HG02678 (cell line): Measurements from ENCODE around the gene PDZD2.
"Not testable (repeated sequence)": the region's sequence is repeated elsewhere in the genome, so short reads cannot be mapped to it uniquely, and the experiment has no call there.

Experiments
- ATAC-seq: cut with Tn5 transposase; IDR thresholded peaks from one replicate; pipeline ENCODE4 v1.9.1; 2021; ENCODE audit warnings: mild to moderate bottlenecking, moderate library complexity; ENCODE audit not compliant: unreplicated experiment

PDZD2 gene

DNA sequence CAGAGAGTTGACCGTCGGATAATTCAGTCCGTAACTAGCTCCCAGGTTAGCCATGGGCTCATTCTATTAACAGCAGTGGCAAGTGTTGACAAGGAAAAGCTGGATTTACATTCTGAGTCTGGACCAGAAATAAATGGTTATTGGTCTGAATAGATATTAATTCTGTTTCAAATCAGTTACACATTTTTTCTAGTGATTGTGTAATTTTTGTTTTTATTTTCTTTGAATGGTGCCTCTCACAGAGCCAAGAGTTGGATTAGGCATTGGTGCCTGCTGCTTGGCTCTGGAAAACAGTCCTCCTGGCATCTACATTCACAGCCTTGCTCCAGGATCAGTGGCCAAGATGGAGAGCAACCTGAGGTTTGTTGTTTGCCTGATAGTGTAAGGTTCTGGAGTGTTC lies 420.1 kb downstream of the PDZD2 start:
- no peak for ATAC-seq

- no peak for ATAC-seq
Observed at GRCh38 chr5:32059761-32060530, 421.0 kb downstream of the PDZD2 start.

DNA sequence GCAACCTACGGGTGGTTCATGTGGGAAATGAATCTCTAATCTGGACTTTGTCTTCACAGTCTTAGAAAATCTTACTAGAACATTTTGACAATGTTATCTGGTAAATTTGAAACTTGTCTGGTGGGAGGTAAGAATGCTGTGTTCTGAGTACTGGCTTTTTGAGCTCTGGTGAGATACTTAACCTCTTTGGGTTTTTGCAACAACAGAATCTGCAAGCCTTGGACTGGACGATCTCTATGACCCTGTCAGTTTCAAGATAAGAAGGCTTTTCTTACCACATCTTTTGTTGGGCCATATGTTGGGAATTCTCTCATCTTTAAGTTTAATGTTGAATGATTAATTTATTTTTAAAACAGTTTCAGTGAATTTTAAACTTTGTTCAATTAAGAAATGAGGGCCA lies 422.3 kb downstream of the PDZD2 start:
- no peak for ATAC-seq

DNA sequence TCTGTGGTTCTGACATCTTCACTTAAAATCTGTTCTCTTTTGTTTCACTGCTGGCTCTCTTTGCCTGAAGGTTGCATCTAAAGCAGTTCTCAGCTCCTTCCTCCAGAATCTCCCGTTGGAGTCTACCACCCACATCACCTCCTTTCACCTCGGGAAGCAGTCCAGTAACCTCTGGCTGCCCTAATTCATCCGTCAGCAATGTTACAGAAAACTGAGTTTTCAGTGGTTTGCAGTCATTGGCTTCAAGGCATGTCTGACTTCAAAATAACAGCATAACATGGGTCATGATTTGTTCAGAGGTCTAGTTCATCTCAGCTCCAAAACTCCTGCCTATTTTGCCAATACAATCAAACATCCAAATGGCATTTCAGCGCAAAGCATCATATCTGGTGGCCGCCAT lies 427.5 kb downstream of the PDZD2 start:
- no peak for ATAC-seq

DNA sequence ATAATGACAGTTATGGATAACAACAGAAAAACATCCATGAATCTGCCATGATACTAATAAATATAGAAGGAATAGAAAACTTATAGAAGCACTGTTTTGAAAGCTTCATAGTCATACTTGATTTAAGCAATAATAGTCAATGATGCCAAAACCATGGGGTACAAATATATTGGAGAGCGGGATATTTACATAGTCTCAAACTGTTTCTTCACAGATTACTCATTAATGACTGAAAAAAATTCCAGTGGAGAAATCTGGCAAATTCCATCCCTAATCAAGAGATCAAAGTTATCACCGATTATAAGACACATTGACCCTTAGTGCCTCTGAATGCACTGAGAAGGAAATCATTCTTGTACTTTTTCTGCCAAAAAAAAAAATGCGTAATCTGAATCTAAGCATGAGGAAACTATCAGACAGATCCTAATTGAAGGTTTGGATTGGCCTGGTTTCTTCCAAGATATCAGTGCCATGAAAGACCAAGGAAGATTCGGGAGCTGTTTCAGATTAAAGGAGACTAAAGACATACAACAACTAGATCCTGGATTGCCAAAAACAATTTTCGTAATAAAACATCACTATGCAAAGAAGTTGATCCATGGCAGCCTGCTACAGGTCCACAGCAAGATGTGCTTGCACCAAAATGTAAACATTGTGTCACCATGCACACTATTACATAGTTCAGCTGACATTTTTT lies 429.0 kb downstream of the PDZD2 start:
- no peak for ATAC-seq

DNA sequence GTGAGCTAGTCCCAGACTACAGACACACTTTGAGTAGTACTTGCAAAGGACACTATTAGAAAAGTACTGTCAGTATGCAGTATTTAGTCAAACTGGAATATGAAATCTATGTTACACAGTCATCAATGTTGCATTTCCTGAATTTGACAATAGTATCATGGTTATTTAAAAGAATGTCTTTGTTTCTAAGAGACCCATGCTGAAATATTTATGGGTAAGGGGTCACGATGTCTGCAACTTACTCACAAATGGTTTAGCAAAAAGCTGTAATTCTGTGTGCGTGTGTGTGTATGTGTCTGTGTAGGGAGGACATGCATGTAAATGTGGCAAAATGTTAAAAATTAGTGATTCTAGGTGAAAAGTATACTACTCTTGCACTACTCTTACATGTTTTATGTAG lies 429.6 kb downstream of the PDZD2 start:
- ATAC-seq: no peak

DNA sequence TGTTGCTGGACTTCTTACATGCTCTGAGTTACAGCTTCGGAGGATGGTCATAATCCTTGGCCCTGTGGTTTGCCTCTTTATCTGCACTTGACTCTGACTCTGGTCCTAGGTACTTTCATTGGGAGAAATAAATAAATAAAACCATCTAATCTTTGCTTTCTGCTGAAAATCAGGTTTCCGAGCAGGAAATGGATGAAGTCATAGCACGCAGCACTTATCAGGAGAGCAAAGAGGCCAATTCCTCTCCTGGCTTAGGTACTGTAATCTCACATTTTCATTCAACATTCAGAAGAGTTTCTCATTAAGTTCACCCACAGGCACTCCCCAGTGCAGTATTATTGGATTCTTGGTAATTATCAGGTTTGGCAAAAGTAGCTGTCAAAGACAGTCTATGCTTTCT lies 430.5 kb downstream of the PDZD2 start:
- ATAC-seq: no peak

DNA sequence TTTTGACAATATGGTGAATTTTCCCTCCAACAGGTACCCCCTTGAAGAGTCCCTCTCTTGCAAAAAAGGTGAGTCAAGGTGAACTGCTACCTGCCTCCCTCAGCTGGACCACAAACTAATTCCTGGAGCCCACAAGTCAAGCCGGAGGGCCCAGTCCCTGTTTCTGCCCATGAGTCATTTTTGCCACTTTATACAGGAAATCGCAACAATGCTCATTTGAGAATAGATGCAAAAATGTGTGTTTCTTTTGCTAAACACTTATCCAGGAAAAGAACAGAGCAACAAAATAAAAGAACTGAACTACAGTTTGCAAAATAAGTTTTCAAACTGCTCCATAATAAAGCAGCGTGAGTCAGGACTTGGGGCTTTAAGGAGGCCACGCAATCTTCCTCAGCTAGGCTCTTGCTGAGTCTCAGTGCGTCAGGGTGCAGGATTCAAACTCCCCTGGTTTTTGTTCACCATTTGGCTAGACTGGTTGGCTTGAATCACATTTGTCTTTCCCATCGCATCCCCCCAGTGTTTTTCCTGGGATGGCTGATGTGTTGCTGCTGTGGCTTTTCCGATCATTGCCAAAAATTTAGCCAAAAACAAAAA lies 432.5 kb downstream of the PDZD2 start:
- no peak for ATAC-seq

GRCh38 chr5:32072054-32072453 lies 433.1 kb downstream of the PDZD2 start:
- no peak for ATAC-seq

GRCh38 chr5:32074401-32074800 lies 435.5 kb downstream of the PDZD2 start:
- no peak for ATAC-seq

- ATAC-seq: no peak
Observed at GRCh38 chr5:32076699-32077695, 438.1 kb downstream of the PDZD2 start.

GRCh38 chr5:32078855-32079254 lies 439.9 kb downstream of the PDZD2 start:
- ATAC-seq: not testable (repeated sequence)

GRCh38 chr5:32080565-32080964 lies 441.6 kb downstream of the PDZD2 start:
- ATAC-seq: not testable (repeated sequence)

- ATAC-seq: no peak
Observed at GRCh38 chr5:32082701-32083100, 443.8 kb downstream of the PDZD2 start.

GRCh38 chr5:32083981-32084430 lies 445.1 kb downstream of the PDZD2 start:
- ATAC-seq: no peak

DNA sequence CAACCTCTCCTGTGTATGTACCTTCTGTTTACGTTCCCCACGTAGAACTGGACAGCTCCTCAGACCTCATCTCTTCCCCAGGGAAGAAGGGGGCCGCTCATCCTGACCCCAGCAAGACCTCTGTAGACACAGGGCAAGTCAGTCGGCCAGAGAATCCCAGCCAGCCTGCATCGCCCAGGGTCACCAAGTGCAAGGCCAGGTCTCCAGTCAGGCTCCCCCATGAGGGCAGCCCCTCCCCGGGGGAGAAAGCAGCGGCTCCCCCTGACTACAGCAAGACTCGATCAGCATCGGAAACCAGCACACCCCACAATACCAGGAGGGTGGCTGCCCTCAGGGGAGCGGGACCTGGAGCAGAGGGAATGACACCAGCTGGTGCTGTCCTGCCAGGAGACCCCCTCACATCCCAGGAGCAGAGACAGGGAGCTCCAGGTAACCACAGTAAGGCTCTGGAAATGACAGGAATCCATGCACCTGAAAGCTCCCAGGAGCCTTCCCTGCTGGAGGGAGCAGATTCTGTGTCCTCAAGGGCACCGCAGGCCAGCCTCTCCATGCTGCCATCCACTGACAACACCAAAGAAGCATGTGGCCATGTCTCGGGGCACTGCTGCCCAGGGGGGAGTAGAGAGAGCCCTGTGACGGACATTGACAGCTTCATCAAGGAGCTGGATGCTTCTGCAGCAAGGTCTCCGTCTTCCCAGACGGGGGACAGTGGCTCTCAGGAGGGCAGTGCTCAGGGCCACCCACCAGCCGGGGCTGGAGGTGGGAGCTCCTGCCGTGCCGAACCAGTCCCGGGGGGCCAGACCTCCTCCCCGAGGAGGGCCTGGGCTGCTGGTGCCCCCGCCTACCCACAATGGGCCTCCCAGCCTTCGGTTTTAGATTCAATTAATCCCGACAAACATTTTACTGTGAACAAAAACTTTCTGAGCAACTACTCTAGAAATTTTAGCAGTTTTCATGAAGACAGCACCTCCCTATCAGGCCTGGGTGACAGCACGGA lies 448.5 kb downstream of the PDZD2 start:
- no peak for ATAC-seq

- ATAC-seq: no peak
Observed at GRCh38 chr5:32088214-32088613, 449.3 kb downstream of the PDZD2 start.

DNA sequence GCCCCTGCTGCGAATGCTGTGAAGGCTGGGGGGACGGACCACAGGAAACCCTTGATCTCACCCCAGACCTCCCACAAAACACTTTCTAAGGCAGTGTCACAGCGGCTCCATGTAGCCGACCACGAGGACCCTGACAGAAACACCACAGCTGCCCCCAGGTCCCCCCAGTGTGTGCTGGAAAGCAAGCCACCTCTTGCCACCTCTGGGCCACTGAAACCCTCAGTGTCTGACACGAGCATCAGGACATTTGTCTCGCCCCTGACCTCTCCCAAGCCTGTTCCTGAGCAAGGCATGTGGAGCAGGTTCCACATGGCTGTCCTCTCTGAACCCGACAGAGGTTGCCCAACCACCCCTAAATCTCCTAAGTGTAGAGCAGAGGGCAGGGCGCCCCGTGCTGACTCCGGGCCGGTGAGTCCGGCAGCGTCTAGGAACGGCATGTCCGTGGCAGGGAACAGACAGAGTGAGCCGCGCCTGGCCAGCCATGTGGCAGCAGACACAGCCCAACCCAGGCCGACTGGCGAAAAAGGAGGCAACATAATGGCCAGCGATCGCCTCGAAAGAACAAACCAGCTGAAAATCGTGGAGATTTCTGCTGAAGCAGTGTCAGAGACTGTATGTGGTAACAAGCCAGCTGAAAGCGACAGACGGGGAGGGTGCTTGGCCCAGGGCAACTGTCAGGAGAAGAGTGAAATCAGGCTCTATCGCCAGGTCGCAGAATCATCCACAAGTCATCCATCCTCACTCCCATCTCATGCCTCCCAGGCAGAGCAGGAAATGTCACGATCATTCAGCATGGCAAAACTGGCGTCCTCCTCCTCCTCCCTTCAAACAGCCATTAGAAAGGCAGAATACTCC lies 450.4 kb downstream of the PDZD2 start:
- ATAC-seq: no peak
